Ovary (tissue), 3 donors: ENCODE data around the gene WWOX.

ENCODE experiments used
- CTCF ChIP-seq, 3 donors: fragments of 450-650 bp in 2 of 3; fragments of 200-600 bp in 1 of 3; IDR thresholded peaks; one replicate each; pipeline versions ENCODE4 v1.5.1 to v1.8.0; 2016 to 2022; ENCODE audit warnings: antibody characterized with exemption in 3 of 3, mild to moderate bottlenecking in 1 of 3
- EP300 ChIP-seq: sonication (generic); formaldehyde crosslinking; IDR thresholded peaks from one replicate; pipeline ENCODE4 v1.6.1; 2017; ENCODE audit warnings: antibody characterized with exemption
- donor health status: DM: no; HTN: no; CAD: no.

- TF ChIP-seq EP300 (no peak), CTCF (IDR thresholded peaks at IDR 0.05) (no peak)
Measured at GRCh38 chr16:79209308-79209707, 1109.9 kb downstream of the WWOX start.
